GM21717 (cell line): ENCODE measurements around the gene CCDC63.
"Not testable (repeated sequence)": the region's sequence is repeated elsewhere in the genome, so short reads cannot be mapped to it uniquely, and the experiment has no call there.

Experiments used
- ATAC-seq: cut with Tn5 transposase; IDR thresholded peaks from one replicate; pipeline ENCODE4 v1.9.1; 2021; ENCODE audit warnings: mild to moderate bottlenecking, moderate library complexity; ENCODE audit not compliant: unreplicated experiment

Gene CCDC63

DNA sequence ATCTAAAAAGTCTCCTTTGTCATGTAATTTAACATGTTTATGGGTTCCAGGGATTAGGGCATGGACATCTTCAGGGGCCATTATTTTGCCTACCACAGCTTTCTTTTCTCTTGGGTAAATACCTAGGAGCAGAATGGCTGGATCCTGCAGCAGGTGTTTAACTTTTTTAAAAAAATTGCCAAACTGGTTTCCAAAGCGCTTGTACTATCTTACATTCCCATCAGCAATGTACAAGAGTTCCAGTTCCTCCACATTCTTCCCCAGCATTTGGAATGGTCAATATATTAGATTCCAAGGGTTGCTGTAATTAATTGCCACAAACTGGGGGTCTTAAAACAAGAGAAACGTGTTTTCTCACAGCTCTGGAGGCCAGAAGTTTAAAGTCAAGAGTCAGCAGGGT is 101.3 kb downstream of the CCDC63 start:
- ATAC-seq, result no peak

DNA sequence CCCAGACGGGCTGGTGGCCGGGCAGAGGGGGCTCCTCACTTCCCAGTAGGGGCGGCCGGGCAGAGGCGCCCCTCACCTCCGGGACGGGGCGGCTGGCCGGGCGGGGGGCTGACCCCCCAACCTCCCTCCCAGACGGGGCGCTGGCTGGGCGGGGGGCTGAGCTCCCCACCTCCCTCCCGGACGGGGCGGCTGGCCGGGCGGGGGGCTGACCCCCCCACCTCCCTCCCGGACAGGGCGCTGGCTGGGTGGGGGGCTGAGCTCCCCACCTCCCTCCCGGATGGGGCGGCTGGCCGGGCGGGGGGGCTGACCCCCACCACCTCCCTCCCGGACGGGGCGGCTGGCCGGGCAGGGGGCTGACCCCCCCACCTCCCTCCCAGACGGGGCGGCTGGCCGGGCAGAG is 103.7 kb downstream of the CCDC63 start:
- not testable (repeated sequence) for ATAC-seq

DNA sequence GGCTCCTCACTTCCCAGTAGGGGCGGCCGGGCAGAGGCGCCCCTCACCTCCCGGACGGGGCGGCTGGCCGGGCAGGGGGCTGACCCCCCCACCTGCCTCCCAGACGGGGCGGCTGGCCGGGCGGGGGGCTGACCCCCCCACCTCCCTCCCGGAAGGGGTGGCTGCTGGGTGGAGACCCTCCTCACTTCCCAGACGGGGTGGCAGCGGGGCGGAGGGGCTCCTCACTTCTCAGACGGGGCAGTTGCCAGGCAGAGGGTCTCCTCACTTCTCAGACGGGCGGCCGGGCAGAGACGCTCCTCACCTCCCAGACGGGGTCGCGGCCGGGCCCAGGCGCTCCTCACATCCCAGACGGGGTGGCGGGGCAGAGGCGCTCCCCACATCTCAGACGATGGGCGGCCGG is 104.1 kb downstream of the CCDC63 start:
- ATAC-seq, result not testable (repeated sequence)
